Brain microvascular endothelial cell (primary cell): Measurements from ENCODE around the gene RHOC.
A peak's percentile ranks its signal among the peaks of the same experiment; 100 is the strongest.

Experiments used
- DNase-seq: peaks from one replicate; pipeline ENCODE4 v3.0.0-alpha.2; 2020
- H3K27ac ChIP-seq: fragments of 250-450 bp; sonication (Bioruptor Pico); 2 replicates; pipeline ENCODE4 v1.5.1; 2020; ENCODE audit warnings: mild to moderate bottlenecking, moderate library complexity
- H3K27me3 ChIP-seq: fragments of 250-450 bp; sonication (Bioruptor Pico); replicated peaks from 2 replicates; pipeline ENCODE4 v1.5.1; 2020; ENCODE audit warnings: mild to moderate bottlenecking
- H3K36me3 ChIP-seq: fragments of 250-450 bp; sonication (Bioruptor Pico); replicated peaks from 2 replicates; pipeline ENCODE4 v1.5.1; 2020; ENCODE audit warnings: mild to moderate bottlenecking
- H3K4me3 ChIP-seq: 2 replicates; pipeline ENCODE4 v1.5.1; 2011; ENCODE audit warnings: low read depth, mild to moderate bottlenecking, control low read depth, low read length, moderate library complexity
- CTCF ChIP-seq: IDR thresholded peaks from 2 replicates; pipeline ENCODE4 v1.5.1; 2011; ENCODE audit warnings: low read depth, mild to moderate bottlenecking, moderate library complexity, low read length, control low read depth, inconsistent platforms; ENCODE audit errors: missing control alignments
- in situ Hi-C: cut with HindIII; loops from 2 replicates; pipeline ENCODE4 v1.10.0; 2017; ENCODE audit warnings: low sequenced_read_pairs, low pct_ligation_motif_present

Gene RHOC

GRCh38 chr1:112706505-112707220 lies at the start of gene RHOC:
TSS of gene RHOC (minus strand) at chr1:112707127. CDS start at chr1:112703799, 3,328 bp downstream.
- in situ Hi-C loops = no loop called here
- Histone ChIP-seq H3K27me3 (no peaks in the 10 kb centered on the region), H3K27ac (peak within 1 kb of the TSS; percentile 67), H3K36me3 (peaks cover 25% of the 10 kb centered on the region), H3K4me3 (peak within 1 kb of the TSS; percentile 94)
- DNase-seq = peak; percentile 24
- TF ChIP-seq CTCF = no peak

GRCh38 chr1:112754116-112754628 lies 47.2 kb upstream of the RHOC start:
- no peak overlapping the region for H3K27ac ChIP-seq
- no peak for TF ChIP-seq CTCF
- H3K36me3 ChIP-seq = no peaks in the 10 kb centered on the region
- in situ Hi-C loops = no loop called here
- no peak for DNase-seq
- H3K27me3 ChIP-seq = no peaks in the 10 kb centered on the region
- no peak overlapping the region for H3K4me3 ChIP-seq

GRCh38 chr1:112748396-112748795 lies 41.5 kb upstream of the RHOC start:
- Histone ChIP-seq H3K36me3 (no peaks in the 10 kb centered on the region), H3K27me3 (no peaks in the 10 kb centered on the region), H3K27ac (no peak overlapping the region), H3K4me3 (no peak overlapping the region)
- DNase-seq = no peak
- TF ChIP-seq CTCF = no peak
- in situ Hi-C loops = no loop called here

GRCh38 chr1:112744009-112744578 lies 37.2 kb upstream of the RHOC start:
- peak overlapping the region; percentile 53 for H3K4me3 ChIP-seq
- peak; percentile 43 for DNase-seq
- H3K27me3 ChIP-seq = no peaks in the 10 kb centered on the region

GRCh38 chr1:112743174-112744008 lies 36.5 kb upstream of the RHOC start:
- peak overlapping the region; percentile 53 for H3K4me3 ChIP-seq
- H3K36me3 ChIP-seq = no peaks in the 10 kb centered on the region
- TF ChIP-seq CTCF = no peak
- H3K27me3 ChIP-seq = no peaks in the 10 kb centered on the region
- peak; percentile 18 for DNase-seq
- in situ Hi-C loops = no loop called here
- H3K27ac ChIP-seq = no peak overlapping the region

More at GRCh38 chr1:112744009-112744578, 37.2 kb upstream of the RHOC start:
- no peak overlapping the region for H3K27ac ChIP-seq
- peak; percentile 75 for TF ChIP-seq CTCF
- in situ Hi-C loops = no loop called here
- H3K36me3 ChIP-seq = no peaks in the 10 kb centered on the region
